ENCODE measurements around the gene C6orf52.
"Not testable (repeated sequence)": the region's sequence is repeated elsewhere in the genome, so short reads cannot be mapped to it uniquely, and the experiment has no call there.

C6orf52 gene

GRCh38 chr6:10694302-10695085, at the start of gene C6orf52, which contains the start of gene PAK1IP1:
TSS of gene C6orf52 (minus strand) at chr6:10694616. CDS start at chr6:10687550, 7,066 bp downstream.
TSS of gene PAK1IP1 (plus strand) at chr6:10694972. CDS start at chr6:10694986, 14 bp downstream.
- peak; percentile 87 for DNase-seq

GRCh38 chr6:10743515-10743914, 49.1 kb upstream of the C6orf52 start:
- no peak for DNase-seq

- DNase-seq: no peak
Observed at GRCh38 chr6:10742251-10742650, 47.8 kb upstream of the C6orf52 start.

GRCh38 chr6:10741643-10742042, 47.2 kb upstream of the C6orf52 start:
- DNase-seq: not testable (repeated sequence)

- DNase-seq: no peak
Observed at GRCh38 chr6:10740061-10740460, 45.6 kb upstream of the C6orf52 start.

DNA sequence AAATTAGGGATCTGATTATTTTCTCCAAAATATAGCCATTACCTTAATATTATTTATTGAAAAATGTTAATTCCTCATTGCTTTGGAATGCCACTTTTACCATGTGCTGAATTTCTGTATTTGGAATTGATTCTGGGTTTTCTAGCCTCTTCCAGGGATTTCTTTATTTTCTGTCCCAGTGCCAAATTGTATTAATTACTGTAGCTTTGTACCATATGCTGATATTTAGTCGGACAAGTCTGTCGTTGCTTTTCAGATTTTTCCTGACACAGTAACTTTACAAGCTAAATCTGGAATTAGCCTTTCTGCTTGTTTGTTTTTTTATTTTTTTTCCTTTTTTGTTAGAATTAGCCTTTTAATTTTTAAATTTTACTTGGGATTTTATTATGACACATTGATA, 42.3 kb upstream of the C6orf52 start:
- DNase-seq: no peak

GRCh38 chr6:10733863-10734262, 39.4 kb upstream of the C6orf52 start:
- no peak for DNase-seq

- no peak for DNase-seq
Observed at GRCh38 chr6:10733151-10733715, 38.8 kb upstream of the C6orf52 start.

- DNase-seq: no peak
Observed at GRCh38 chr6:10730254-10730653, 35.8 kb upstream of the C6orf52 start.

GRCh38 chr6:10725716-10726115, 31.3 kb upstream of the C6orf52 start:
- no peak for DNase-seq

DNA sequence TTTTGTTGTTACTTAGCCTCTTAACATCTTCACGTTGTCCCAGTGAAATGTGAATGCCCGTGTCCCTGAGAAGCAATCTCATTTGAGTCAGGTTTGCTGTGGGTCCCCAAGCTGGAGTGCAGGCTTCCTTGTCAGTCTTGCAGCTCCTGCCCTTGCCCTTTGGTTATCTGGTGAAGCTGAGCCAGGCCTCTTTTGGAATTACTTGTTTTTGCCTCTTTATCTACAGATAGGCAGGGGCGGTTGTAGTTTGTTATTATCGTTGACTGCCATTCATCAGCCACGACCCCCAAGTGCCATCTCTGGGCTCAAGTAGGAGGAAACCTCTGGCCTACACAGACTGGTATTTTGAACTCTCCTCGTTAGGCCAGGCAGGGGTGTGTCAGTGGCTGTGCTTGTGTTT, 30.6 kb upstream of the C6orf52 start:
- no peak for DNase-seq

DNA sequence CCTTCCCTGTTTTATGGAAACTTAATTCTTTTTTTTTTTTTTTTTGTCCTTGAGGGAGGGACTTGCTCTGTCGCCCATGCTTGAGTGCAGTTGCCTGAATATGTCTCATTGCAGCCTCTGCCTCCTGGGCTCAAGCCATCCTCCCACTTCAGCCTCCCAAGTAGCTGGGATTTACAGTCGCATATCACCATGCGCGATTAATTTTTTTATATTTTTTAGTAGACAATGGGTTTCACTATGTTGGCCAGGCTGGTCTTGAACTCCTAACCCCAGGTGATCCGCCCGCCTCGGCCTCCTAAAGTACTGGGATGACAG, 29.1 kb upstream of the C6orf52 start:
- DNase-seq: no peak

GRCh38 chr6:10722820-10723566, 28.6 kb upstream of the C6orf52 start, which contains the start of gene TMEM14C:
TSS of gene TMEM14C (plus strand) at chr6:10723070. CDS start at chr6:10724614, 1,544 bp downstream.
- DNase-seq: peak; percentile 91

DNA sequence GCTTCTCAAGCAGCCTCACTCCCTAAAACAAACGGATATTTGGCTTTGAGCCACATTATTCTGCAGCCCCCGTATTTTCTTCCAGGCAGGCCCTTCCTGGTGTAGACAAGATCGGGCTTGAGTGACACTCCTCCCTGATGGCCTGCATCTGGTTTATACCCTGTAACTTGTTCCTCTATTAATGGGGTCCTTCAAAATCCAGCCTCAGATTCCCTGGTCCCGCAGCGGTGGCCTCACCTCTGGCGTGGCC, 28.1 kb upstream of the C6orf52 start:
- DNase-seq: no peak

GRCh38 chr6:10721850-10722569, 27.6 kb upstream of the C6orf52 start:
- no peak for DNase-seq

DNA sequence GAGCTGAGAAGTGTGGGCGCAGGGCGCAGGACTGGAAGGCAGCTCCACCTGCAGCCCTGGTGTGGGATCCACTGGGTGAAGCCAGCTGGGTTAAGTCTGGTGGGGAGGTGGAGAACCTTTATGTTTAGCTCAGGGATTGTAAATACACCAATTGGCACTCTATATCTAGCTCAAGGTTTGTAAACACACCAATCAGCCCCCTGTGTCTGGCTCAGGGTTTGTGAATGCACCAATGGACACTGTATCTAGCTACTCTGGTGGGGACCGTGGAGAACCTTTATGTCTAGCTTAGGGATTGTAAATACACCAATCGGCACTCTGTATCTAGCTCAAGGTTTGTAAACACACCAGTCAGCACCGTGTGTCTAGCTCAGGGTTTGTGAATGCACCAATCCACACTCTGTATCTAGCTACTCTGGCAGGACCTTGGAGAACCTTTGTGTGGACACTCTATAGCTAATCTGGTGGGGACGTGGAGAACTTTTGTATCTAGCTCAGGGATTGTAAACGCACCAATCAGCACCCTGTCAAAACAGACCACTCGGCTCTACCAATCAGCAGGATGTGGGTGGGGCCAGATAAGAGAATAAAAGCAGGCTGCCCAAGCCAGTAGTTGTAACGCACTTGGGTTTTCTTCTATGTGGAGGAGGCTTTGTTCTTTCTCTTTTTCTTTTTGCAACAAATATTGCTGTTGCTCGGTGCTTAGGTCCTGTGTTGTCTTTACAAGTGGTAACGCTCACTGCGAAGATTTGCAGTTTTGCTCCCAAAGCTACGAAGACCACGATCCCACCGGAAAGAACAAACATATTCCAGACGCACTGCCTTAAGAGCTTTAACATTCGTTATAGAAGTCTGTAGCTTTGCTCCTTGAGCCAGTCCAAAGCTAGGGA, 26.8 kb upstream of the C6orf52 start:
- not testable (repeated sequence) for DNase-seq

- DNase-seq: no peak
Observed at GRCh38 chr6:10720265-10720959, 26.0 kb upstream of the C6orf52 start.

GRCh38 chr6:10719964-10720264, 25.5 kb upstream of the C6orf52 start:
- no peak for DNase-seq

GRCh38 chr6:10719296-10719963, 25.0 kb upstream of the C6orf52 start:
- DNase-seq: no peak

DNA sequence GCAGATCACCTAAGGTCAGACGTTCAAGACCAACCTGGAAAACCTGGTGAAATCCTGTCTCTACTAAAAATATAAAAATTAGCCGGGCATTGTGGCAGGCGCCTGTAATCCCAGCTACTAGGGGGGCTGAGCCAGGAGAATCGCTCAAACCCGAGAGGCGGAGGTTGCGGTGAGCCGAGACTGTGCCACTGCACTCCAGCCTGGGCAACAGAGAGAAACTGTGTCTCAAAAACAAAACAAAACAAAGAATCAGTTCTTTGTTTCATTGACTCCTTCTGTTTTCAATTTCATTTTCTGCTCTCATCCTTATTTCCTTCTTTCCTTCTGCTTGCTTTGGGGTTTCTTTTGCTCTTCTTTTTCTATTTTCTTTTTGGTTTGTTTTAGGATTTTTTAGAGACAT, 19.5 kb upstream of the C6orf52 start:
- DNase-seq: no peak

- no peak for DNase-seq
Observed at GRCh38 chr6:10696655-10697054, 2.2 kb upstream of the C6orf52 start.
